Neuronal stem cell (in vitro differentiated cells): ENCODE results near the gene MED12L.

Source experiments
- DNase-seq: peaks from one replicate; pipeline ENCODE4 v3.0.0-alpha.2; 2013; ENCODE audit warnings: low spot score
- H2AFZ ChIP-seq: one replicate; pipeline ENCODE4 v1.6.1; 2013; ENCODE audit warnings: mild to moderate bottlenecking, low read length, inconsistent platforms
- H2AK5ac ChIP-seq: 2 replicates; pipeline ENCODE4 v1.6.1; 2013; ENCODE audit warnings: low read depth, mild to moderate bottlenecking, inconsistent platforms, low read length, moderate library complexity, mixed read lengths
- H2BK120ac ChIP-seq: 2 replicates; pipeline ENCODE4 v1.6.1; 2013; ENCODE audit warnings: low read depth, mild to moderate bottlenecking, inconsistent platforms, low read length, moderate library complexity, mixed read lengths
- H2BK12ac ChIP-seq: one replicate; pipeline ENCODE4 v1.6.1; 2013; ENCODE audit warnings: low read length, inconsistent platforms
- H2BK15ac ChIP-seq: 2 replicates; pipeline ENCODE4 v1.6.1; 2013; ENCODE audit warnings: mild to moderate bottlenecking, low read length, inconsistent platforms, mixed read lengths
- H2BK5ac ChIP-seq: one replicate; pipeline ENCODE4 v1.6.1; 2013; ENCODE audit warnings: inconsistent platforms, mild to moderate bottlenecking, low read length, moderate library complexity
- H3K14ac ChIP-seq: one replicate; pipeline ENCODE4 v1.6.1; 2013; ENCODE audit warnings: low read length, inconsistent platforms
- H3K18ac ChIP-seq: 2 replicates; pipeline ENCODE4 v1.6.1; 2013; ENCODE audit warnings: low read length, inconsistent platforms
- H3K23ac ChIP-seq: 2 replicates; pipeline ENCODE4 v1.6.1; 2013; ENCODE audit warnings: low read depth, mild to moderate bottlenecking, mixed read lengths, low read length, inconsistent platforms; ENCODE audit not compliant: poor library complexity
- H3K27ac ChIP-seq: replicated peaks from 3 replicates; pipeline ENCODE4 v1.5.1; 2013; ENCODE audit warnings: low read length, inconsistent platforms
- H3K27me3 ChIP-seq, 3 experiments: 2 replicates each; pipeline ENCODE4 v1.6.1; 2013; ENCODE audit warnings: low read length in 3 of 3, mild to moderate bottlenecking in 2 of 3, inconsistent platforms in 1 of 3, low read depth in 1 of 3, mixed read lengths in 1 of 3, moderate library complexity in 1 of 3; ENCODE audit not compliant: control insufficient read depth in 3 of 3, insufficient read depth in 3 of 3
- H3K36me3 ChIP-seq, 2 donors: replicated peaks in 1 of 2; 2 replicates each; pipeline ENCODE4 v1.6.1; 2013; ENCODE audit warnings: low read length in 2 of 2; ENCODE audit not compliant: control insufficient read depth in 2 of 2, insufficient read depth in 2 of 2
- H3K4ac ChIP-seq: 2 replicates; pipeline ENCODE4 v1.6.1; 2013; ENCODE audit warnings: inconsistent platforms, mild to moderate bottlenecking, low read length, moderate library complexity
- H3K4me1 ChIP-seq, 2 donors: 1 replicate in 1 of 2; 2 replicates in 1 of 2; pipeline ENCODE4 v1.6.1; 2013; ENCODE audit warnings: low read length in 2 of 2, low read depth in 1 of 2; ENCODE audit not compliant: control insufficient read depth in 2 of 2, insufficient read depth in 1 of 2
- H3K4me2 ChIP-seq: one replicate; pipeline ENCODE4 v1.6.1; 2013; ENCODE audit warnings: mild to moderate bottlenecking, low read length, inconsistent platforms; ENCODE audit not compliant: insufficient read depth, poor library complexity, severe bottlenecking
- H3K4me3 ChIP-seq, 2 donors: 2 replicates each; pipeline ENCODE4 v1.5.1; 2013; ENCODE audit warnings: low read length in 2 of 2, mild to moderate bottlenecking in 2 of 2, inconsistent platforms in 1 of 2, moderate library complexity in 1 of 2
- H3K79me1 ChIP-seq: one replicate; pipeline ENCODE4 v1.6.1; 2013; ENCODE audit warnings: low read depth, mild to moderate bottlenecking, inconsistent platforms, low read length, moderate library complexity
- H3K9ac ChIP-seq: one replicate; pipeline ENCODE4 v1.6.1; 2013; ENCODE audit warnings: mild to moderate bottlenecking, low read depth, low read length, inconsistent platforms; ENCODE audit not compliant: poor library complexity
- H3K9me3 ChIP-seq, 2 donors: replicated peaks in 1 of 2; 2 replicates each; pipeline versions ENCODE3 to v1.6.1; 2013; ENCODE audit warnings: low read length in 2 of 2, mild to moderate bottlenecking in 2 of 2, inconsistent platforms in 1 of 2, low read depth in 1 of 2, mixed read lengths in 1 of 2, moderate library complexity in 1 of 2; ENCODE audit not compliant: control insufficient read depth in 2 of 2, insufficient read depth in 1 of 2
- H4K8ac ChIP-seq: one replicate; pipeline ENCODE4 v1.6.1; 2013; ENCODE audit warnings: low read depth, mild to moderate bottlenecking, inconsistent platforms, low read length, moderate library complexity
- H4K91ac ChIP-seq: one replicate; pipeline ENCODE4 v1.6.1; 2013; ENCODE audit warnings: low read length, low read depth, mild to moderate bottlenecking, inconsistent platforms; ENCODE audit not compliant: poor library complexity
- WGBS, 2 donors: extraction: QIAGEN DNeasy Blood & Tissue Kit; methylation state at CpG; one replicate each; pipeline ENCODE4 v1.1.7; 2013; ENCODE audit warnings: missing lambda C conversion rate in 2 of 2, mixed read lengths in 1 of 2; ENCODE audit not compliant: insufficient read length in 2 of 2, insufficient replicate concordance in 1 of 2; ENCODE audit errors: extremely low coverage in 2 of 2; 5-methylcytosine and 5-hydroxymethylcytosine counted together

The MED12L gene

GRCh38 chr3:151367448-151367847 lies 282.0 kb downstream of the MED12L start:
- Histone ChIP-seq H3K4me1 (peaks cover 0 to 2% of the 10 kb centered on the region in 2 donors), H2BK5ac (no peak overlapping the region), H3K4me2 (no peak overlapping the region), H4K91ac (no peak overlapping the region), H2BK120ac (no peak overlapping the region), H3K27me3 (no peaks in the 10 kb centered on the region), H3K18ac (no peak overlapping the region), H3K79me1 (peaks cover 1% of the 10 kb centered on the region), H2AFZ (no peak overlapping the region), H3K23ac (no peak overlapping the region), H2BK12ac (no peak overlapping the region), H3K9ac (no peak overlapping the region), H3K36me3 (peaks cover 3 to 7% of the 10 kb centered on the region in 2 donors), H3K9me3 (peaks cover 0 to 2% of the 10 kb centered on the region in 2 donors), H2BK15ac (no peak overlapping the region), H3K4ac (no peak overlapping the region), H2AK5ac (no peak overlapping the region), H4K8ac (no peak overlapping the region), H3K4me3 (no peak overlapping the region), H3K27ac (no peak overlapping the region), H3K14ac (no peak overlapping the region)
- DNase-seq = no peak
- no CpG with 5 or more reads among the region's 5 CpGs for WGBS, 2 donors

GRCh38 chr3:151371526-151371925 lies 286.1 kb downstream of the MED12L start:
- H3K14ac ChIP-seq = no peak overlapping the region
- H3K79me1 ChIP-seq = no peaks in the 10 kb centered on the region
- no peak overlapping the region for H2BK12ac ChIP-seq
- no peak overlapping the region for H4K91ac ChIP-seq
- H2BK5ac ChIP-seq = no peak overlapping the region
- no peak overlapping the region for H2BK120ac ChIP-seq
- no peak overlapping the region for H3K4ac ChIP-seq
- H2AFZ ChIP-seq = no peak overlapping the region
- H3K9ac ChIP-seq = no peak overlapping the region
- H2BK15ac ChIP-seq = no peak overlapping the region
- no peak for DNase-seq
- H2AK5ac ChIP-seq = no peak overlapping the region
- no peak overlapping the region for H4K8ac ChIP-seq
- H3K4me2 ChIP-seq = no peak overlapping the region
- no peak overlapping the region for H3K18ac ChIP-seq
- H3K27ac ChIP-seq = no peak overlapping the region
- peaks cover 0 to 4% of the 10 kb centered on the region in 2 donors for H3K36me3 ChIP-seq
- H3K23ac ChIP-seq = no peak overlapping the region
- H3K4me3 ChIP-seq = no peak overlapping the region
- H3K27me3 ChIP-seq = no peaks in the 10 kb centered on the region
- no peaks in the 10 kb centered on the region for H3K9me3 ChIP-seq
- no peaks in the 10 kb centered on the region for H3K4me1 ChIP-seq

- no peaks in the 10 kb centered on the region for H3K9me3 ChIP-seq
- H3K4ac ChIP-seq = no peak overlapping the region
- no peak overlapping the region for H2BK15ac ChIP-seq
- H3K9ac ChIP-seq = no peak overlapping the region
- no peaks in the 10 kb centered on the region for H3K27me3 ChIP-seq
- H3K79me1 ChIP-seq = no peaks in the 10 kb centered on the region
- no peaks in the 10 kb centered on the region for H3K4me1 ChIP-seq
- no peak overlapping the region for H2BK12ac ChIP-seq
- no peak for DNase-seq
- no peak overlapping the region for H3K23ac ChIP-seq
- no peak overlapping the region for H2AFZ ChIP-seq
- no peak overlapping the region for H2BK120ac ChIP-seq
- peaks cover 0 to 4% of the 10 kb centered on the region in 2 donors for H3K36me3 ChIP-seq
- no peak overlapping the region for H4K8ac ChIP-seq
- WGBS, 2 donors = no CpG with 5 or more reads among the region's 4 CpGs
- no peak overlapping the region for H3K14ac ChIP-seq
- H3K4me3 ChIP-seq = no peak overlapping the region
- H2AK5ac ChIP-seq = no peak overlapping the region
- no peak overlapping the region for H3K27ac ChIP-seq
- no peak overlapping the region for H4K91ac ChIP-seq
- no peak overlapping the region for H2BK5ac ChIP-seq
- no peak overlapping the region for H3K4me2 ChIP-seq
- H3K18ac ChIP-seq = no peak overlapping the region
These were observed 286.8 kb downstream of the MED12L start for GRCh38 chr3:151372063-151372820.

- Histone ChIP-seq H2BK12ac (no peak overlapping the region), H3K4me2 (no peak overlapping the region), H3K14ac (no peak overlapping the region), H3K4me1 (no peaks in the 10 kb centered on the region), H4K91ac (no peak overlapping the region), H2AK5ac (no peak overlapping the region), H3K23ac (no peak overlapping the region), H3K36me3 (peaks cover 0 to 5% of the 10 kb centered on the region in 2 donors), H3K4ac (no peak overlapping the region), H4K8ac (no peak overlapping the region), H2BK5ac (no peak overlapping the region), H3K27me3 (no peaks in the 10 kb centered on the region), H3K18ac (no peak overlapping the region), H3K27ac (no peak overlapping the region), H3K4me3 (no peak overlapping the region), H3K79me1 (no peaks in the 10 kb centered on the region), H2AFZ (no peak overlapping the region), H3K9me3 (no peaks in the 10 kb centered on the region), H3K9ac (no peak overlapping the region), H2BK120ac (no peak overlapping the region), H2BK15ac (no peak overlapping the region)
- WGBS, 2 donors = no CpG with 5 or more reads among the region's 8 CpGs
- DNase-seq = no peak
These were observed 292.4 kb downstream of the MED12L start for GRCh38 chr3:151377768-151378385.
